ENCODE measurements around the gene RASAL1. TPM values are rescaled to one million over a fixed set of nuclear protein-coding genes. Genes with fewer than 3 reads are reported as not detected.

RASAL1 gene
- total RNA-seq, 4 donors from 2014 or later, result 1.7 TPM; not detected in 3

- whole genome bisulfite sequencing, 2 donors (ENCODE audit: low coverage in 1 of 2), result 89 to 93% methylated on average over 5 to 8 of the region's 8 CpGs
- H3K9me3 ChIP-seq, result no peaks in the 10 kb centered on the region
- TF ChIP-seq EP300 (IDR thresholded peaks at IDR 0.05) (no peak), POLR2A (IDR thresholded peaks at IDR 0.05) (no peak), CTCF (IDR thresholded peaks at IDR 0.05) (no peak), POLR2AphosphoS5 (IDR thresholded peaks at IDR 0.05) (no peak)
- peaks cover 0 to 13% (median 10%) of the 10 kb centered on the region in 3 donors for H3K4me1 ChIP-seq
- no peaks in the 10 kb centered on the region for H3K36me3 ChIP-seq
- no peak for ATAC-seq
- no peak overlapping the region for H3K4me3 ChIP-seq
- no peak overlapping the region for H3K27ac ChIP-seq
- peaks cover 96% of the 10 kb centered on the region for H3K27me3 ChIP-seq
These were observed 76.4 kb downstream of the RASAL1 start for GRCh38 chr12:113059071-113059595.

- WGBS, 2 donors (ENCODE audit: low coverage in 1 of 2), result 100% methylated on average over 1 of the region's 1 CpG
These were observed 77.0 kb downstream of the RASAL1 start for GRCh38 chr12:113058553-113058952.

DNA sequence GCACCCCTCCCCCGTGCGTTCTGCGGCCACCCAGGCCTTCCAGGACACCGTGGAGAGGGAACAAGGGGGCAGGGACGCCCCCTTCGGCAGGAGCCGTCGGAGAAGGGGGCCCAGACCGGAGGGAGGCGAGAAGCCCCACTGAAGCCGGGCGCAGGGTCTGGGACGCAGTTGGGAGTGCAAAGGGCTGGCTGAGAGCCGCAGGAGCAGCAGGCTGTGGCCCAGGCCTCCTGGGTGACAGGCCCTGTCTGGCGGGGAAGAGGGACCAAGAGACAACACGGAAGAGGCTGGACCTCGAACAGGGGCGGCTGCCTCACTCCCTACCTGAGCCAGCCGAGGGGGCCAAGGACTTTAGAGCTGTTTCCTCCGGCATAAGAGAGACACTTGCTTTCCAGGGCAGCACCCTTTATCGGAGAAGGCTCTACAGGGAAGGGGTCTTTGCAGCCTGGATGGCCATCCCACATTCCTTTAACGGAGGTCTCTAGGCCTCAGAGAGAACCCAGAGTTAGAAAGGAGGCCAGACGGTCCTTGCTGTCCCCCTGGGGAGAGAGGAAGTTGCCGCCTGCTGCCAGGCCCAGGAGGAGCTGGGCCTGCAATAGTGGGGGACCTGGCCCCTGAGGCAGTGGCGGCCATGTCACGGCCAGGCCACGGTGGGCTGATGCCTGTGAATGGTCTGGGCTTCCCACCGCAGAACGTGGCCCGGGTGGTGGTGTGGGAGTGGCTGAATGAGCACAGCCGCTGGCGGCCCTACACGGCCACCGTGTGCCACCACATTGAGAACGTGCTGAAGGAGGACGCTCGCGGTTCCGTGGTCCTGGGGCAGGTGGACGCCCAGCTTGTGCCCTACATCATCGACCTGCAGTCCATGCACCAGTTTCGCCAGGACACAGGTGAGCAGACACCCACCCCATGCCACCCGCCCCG is 77.7 kb downstream of the RASAL1 start:
- peak overlapping the region in 1 of 2 donors; percentile 56 for H3K4me3 ChIP-seq

More at GRCh38 chr12:113058553-113058952, 77.0 kb downstream of the RASAL1 start:
- Histone ChIP-seq H3K36me3 (no peaks in the 10 kb centered on the region), H3K4me1 (peaks cover 0 to 13% (median 10%) of the 10 kb centered on the region in 3 donors), H3K4me3 (no peak overlapping the region), H3K9me3 (no peaks in the 10 kb centered on the region), H3K27me3 (peaks cover 95% of the 10 kb centered on the region), H3K27ac (no peak overlapping the region)
- TF ChIP-seq CTCF (IDR thresholded peaks at IDR 0.05) (no peak), POLR2A (IDR thresholded peaks at IDR 0.05) (no peak), POLR2AphosphoS5 (IDR thresholded peaks at IDR 0.05) (no peak), EP300 (IDR thresholded peaks at IDR 0.05) (no peak)
- no peak for ATAC-seq

DNA sequence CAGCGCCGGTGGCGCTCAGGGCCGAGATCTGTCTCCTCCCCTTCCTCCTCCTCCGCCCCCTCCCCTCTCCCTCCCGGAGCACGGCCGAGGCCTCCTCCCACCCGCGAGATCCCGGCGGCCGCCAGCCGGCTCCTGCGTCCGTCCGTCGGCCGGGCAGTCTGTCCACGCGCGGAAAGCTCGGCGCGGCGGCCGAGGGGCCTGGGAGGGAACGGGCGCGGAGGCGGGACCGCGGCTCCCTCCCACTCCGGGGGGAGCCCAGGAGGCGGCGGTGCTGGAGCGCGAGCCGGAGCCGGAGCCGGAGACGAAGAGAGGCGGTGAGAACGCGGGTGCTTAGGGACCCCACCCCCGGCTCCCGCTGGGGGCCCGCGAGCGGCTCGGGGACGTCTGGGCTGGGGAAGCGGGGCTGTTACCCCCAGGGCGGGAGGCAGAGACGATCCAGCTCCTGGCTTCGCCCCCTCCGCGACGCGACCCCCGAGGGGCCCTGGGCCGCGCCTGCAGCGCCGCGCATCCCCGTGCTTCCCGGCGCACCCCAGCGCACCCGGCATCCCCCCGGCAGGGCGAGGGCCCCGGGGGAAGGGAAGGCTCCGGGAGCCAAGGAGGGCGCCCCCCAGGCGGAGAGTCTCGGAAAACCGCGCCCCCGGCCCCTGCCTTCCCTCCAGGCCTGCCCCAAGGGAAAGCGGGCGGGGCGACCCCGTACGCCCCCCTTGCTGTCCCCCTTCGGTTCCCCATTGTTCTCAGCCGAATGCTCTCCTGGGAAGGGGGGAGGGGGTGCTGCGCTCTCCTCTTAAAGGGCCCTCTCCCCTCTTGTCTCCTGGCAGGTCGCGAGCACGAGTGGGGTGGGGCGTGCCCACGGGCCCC is 78.7 kb downstream of the RASAL1 start, which contains the start of gene DTX1:
TSS of gene DTX1 (plus strand) at position 100 of the 858 bp plus-strand sequence. CDS start 1,463 bp downstream, outside the sequence.
- peak; percentile 47 for ATAC-seq
- H3K27me3 ChIP-seq, result peaks cover 93% of the 10 kb centered on the region

More for the DNA sequence above, 77.7 kb downstream of the RASAL1 start:
- Histone ChIP-seq H3K27me3 (peaks cover 95% of the 10 kb centered on the region), H3K27ac (peak overlapping the region in 1 of 4 donors; percentile 67), H3K4me1 (peaks cover 0 to 13% (median 10%) of the 10 kb centered on the region in 3 donors), H3K36me3 (no peaks in the 10 kb centered on the region), H3K9me3 (no peaks in the 10 kb centered on the region)
- no peak for ATAC-seq
- TF ChIP-seq POLR2AphosphoS5 (IDR thresholded peaks at IDR 0.05), result no peak
- TF ChIP-seq CTCF (IDR thresholded peaks at IDR 0.05), result no peak
- TF ChIP-seq POLR2A (IDR thresholded peaks at IDR 0.05), result no peak
- TF ChIP-seq EP300 (IDR thresholded peaks at IDR 0.05), result no peak
- 67 to 97% methylated on average over 1 to 7 of the region's 44 CpGs for WGBS, 2 donors (ENCODE audit: low coverage in 1 of 2)

More for the DNA sequence above, 78.7 kb downstream of the RASAL1 start, which contains the start of gene DTX1:
- H3K9me3 ChIP-seq, result no peaks in the 10 kb centered on the region
- no CpG with 5 or more reads among the region's 94 CpGs for WGBS, 2 donors (ENCODE audit: low coverage in 1 of 2)
- H3K4me1 ChIP-seq, result peaks cover 0 to 13% (median 10%) of the 10 kb centered on the region in 3 donors
- TF ChIP-seq POLR2A (IDR thresholded peaks at IDR 0.05), result no peak
- TF ChIP-seq CTCF (IDR thresholded peaks at IDR 0.05), result no peak
- no peak for TF ChIP-seq EP300 (IDR thresholded peaks at IDR 0.05)
- TF ChIP-seq POLR2AphosphoS5 (IDR thresholded peaks at IDR 0.05), result no peak
- peak within 1 kb of the TSS; percentile 16 to 56 for H3K4me3 ChIP-seq
- no peaks in the 10 kb centered on the region for H3K36me3 ChIP-seq
- peak within 1 kb of the TSS in 1 of 4 donors; percentile 67 for H3K27ac ChIP-seq
